CD4-positive, alpha-beta T cell treated with Interleukin-12 subunit alpha and Interleukin-12 subunit beta, for 1 hour (primary cell): ENCODE measurements around the gene MACROH2A2.
"Not testable (repeated sequence)": the region's sequence is repeated elsewhere in the genome, so short reads cannot be mapped to it uniquely, and the experiment has no call there.

ENCODE experiments used
- DNase-seq: peaks from one replicate; pipeline ENCODE4 v3.0.0-alpha.2; 2020

The MACROH2A2 gene

GRCh38 chr10:70132098-70133029 lies 79.7 kb downstream of the MACROH2A2 start, which contains the start of gene AIFM2:
Gene AIFM2, minus strand, starts transcription at chr10:70132825. Its CDS starts 8,741 bp downstream, at chr10:70124084.
- peak; percentile 20 for DNase-seq

GRCh38 chr10:70135046-70135445 lies 82.4 kb downstream of the MACROH2A2 start:
- DNase-seq: no peak

GRCh38 chr10:70135684-70136083 lies 83.0 kb downstream of the MACROH2A2 start:
- DNase-seq: no peak

GRCh38 chr10:70137135-70137534 lies 84.5 kb downstream of the MACROH2A2 start:
- DNase-seq: no peak

DNA sequence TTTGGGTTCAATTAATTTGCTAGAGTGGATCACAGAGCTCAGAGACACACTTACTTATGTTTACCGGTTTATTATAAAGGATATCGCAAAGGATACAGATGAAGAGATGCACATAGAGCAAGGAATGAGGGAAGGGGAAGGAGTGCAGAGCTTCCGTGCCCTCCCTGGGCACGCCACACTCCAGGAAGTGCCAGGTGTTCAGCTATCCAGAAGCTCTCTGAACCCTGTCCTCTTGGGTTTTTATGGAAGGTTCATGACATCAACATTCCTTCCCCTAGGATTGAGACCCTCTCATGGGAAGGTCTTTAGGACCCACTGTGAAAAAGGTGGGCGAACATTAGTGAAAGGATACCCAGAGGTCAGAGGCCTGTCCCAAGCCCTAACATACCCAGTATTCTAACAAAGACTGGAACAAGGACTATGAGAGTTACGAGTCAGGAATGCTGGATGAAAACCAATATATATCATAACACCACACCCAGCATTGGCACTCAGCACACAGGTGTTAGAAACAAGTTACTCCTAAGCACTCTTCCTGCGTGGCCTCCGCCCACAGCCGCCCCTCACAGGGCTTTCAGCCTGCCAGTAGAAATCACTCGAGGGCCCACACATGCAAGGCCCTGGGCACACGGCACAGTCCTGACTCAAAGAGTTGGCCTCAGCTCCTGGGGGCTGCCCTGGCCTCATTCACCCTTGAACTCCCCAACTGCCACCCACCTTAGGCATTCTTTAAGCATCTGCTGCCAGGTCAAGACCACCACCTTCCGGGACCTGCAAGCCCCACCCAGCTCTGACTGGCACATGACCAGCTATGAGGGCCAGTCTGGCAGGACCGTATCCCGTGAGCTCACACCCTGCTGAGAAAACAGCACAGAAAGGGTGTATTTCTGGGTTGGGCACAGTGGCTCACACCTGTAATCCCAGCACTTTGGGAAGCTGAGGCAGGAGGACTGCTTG lies 85.6 kb downstream of the MACROH2A2 start:
- no peak for DNase-seq

GRCh38 chr10:70139151-70139996 lies 86.7 kb downstream of the MACROH2A2 start:
- DNase-seq: no peak

GRCh38 chr10:70139997-70140250 lies 87.3 kb downstream of the MACROH2A2 start:
- DNase-seq: no peak

- no peak for DNase-seq
These were observed 87.7 kb downstream of the MACROH2A2 start for GRCh38 chr10:70140297-70140696.

GRCh38 chr10:70142555-70142954 lies 89.9 kb downstream of the MACROH2A2 start:
- DNase-seq: no peak

GRCh38 chr10:70144372-70145110 lies 91.9 kb downstream of the MACROH2A2 start:
- DNase-seq: no peak

GRCh38 chr10:70145166-70145665 lies 92.6 kb downstream of the MACROH2A2 start:
- DNase-seq: no peak

DNA sequence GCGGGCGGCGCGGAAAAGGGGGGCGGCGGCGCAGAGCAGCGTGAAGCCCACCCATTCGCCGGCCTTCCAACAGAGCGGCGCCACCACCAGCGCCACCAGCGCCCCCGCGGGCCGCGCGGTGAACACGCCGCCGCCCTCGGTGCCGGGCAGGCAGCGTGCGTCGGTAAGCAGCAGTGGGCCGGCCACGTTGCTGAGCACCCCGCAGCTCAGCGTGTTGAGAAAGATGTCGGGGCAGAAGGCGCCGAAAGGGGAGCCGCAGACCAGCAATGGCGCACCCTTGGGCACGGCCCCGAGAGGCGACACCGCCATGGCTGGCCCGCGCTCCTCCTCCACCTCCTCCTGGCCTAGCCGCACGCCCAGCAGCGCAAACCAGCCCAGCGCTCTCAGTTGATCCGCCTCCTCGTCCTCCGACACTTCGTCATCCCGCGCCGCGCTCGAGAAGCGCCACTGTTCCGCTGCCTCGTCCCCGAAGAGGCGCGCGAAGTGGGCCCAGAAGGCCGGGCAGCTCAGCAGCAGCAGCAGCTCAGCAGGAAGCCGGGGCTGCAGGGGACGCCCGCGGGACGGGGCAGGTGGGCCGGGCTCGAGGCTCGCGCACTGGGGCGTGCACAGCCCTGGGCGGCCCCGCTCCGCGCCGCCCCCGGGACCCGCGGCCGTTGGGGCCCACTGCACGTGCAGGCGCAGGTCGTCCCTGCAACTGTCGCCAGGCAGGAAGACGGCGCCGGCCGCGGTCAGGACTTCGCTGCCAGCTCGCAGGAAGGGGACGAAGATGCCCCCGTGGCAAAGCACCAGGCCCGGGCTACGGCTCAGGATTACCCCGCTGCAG lies 93.2 kb downstream of the MACROH2A2 start:
- peak; percentile 73 for DNase-seq

GRCh38 chr10:70146489-70147258 lies 94.0 kb downstream of the MACROH2A2 start, which contains the start of gene TYSND1:
Gene TYSND1, minus strand, starts transcription at chr10:70146700. Its CDS starts 114 bp downstream, at chr10:70146586.
- peak; percentile 94 for DNase-seq

- DNase-seq: no peak
These were observed 94.6 kb downstream of the MACROH2A2 start for GRCh38 chr10:70147259-70147625.

- DNase-seq: no peak
These were observed 95.9 kb downstream of the MACROH2A2 start for GRCh38 chr10:70148516-70148915.

DNA sequence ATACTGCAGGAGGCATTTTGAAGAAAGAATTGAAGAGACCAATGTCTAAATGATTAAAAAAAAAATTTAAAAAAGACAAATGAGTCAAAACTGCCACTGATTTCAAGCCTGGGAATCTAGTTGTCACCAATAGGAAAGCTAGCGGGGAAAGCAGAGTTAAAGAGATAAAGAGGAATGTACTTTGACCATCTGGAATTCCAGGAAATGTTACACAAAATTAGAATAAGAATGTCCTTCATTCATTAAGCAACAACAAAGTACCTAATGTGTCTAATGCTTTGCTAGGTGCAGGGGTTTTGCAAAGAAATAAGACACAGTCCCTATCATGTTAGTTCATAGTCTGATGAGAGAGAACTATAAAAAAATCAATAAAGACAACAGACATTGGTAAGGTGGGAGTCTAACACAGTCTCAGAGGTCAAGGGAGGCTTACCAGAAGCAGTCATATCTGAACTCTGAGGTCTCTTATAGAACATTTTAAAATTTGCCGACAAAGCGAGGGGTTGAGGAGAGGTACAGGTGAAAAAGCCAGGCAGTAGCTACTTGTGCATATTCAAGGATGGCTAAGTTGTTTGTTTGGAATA lies 102.7 kb downstream of the MACROH2A2 start:
- DNase-seq: no peak

DNA sequence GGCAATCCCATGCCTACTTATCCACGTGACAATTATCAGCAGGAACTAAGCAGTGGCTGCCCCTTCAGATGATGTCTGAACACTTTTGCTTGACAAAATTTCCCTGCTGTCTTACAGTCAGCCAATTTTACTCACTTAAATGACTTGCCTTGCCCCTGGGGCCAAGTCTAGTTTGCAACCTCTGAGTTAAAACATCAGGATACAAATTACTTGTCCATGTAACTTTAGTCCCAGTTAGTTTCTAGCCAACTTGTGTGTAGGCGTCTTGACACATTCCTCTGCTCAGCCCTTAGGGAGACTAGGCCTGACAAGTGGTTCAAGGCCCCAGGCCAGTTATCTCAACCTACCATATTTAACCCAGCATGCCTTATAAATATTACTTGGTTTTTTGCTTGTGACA lies 105.5 kb downstream of the MACROH2A2 start:
- DNase-seq: no peak

GRCh38 chr10:70159366-70159765 lies 106.7 kb downstream of the MACROH2A2 start:
- not testable (repeated sequence) for DNase-seq

DNA sequence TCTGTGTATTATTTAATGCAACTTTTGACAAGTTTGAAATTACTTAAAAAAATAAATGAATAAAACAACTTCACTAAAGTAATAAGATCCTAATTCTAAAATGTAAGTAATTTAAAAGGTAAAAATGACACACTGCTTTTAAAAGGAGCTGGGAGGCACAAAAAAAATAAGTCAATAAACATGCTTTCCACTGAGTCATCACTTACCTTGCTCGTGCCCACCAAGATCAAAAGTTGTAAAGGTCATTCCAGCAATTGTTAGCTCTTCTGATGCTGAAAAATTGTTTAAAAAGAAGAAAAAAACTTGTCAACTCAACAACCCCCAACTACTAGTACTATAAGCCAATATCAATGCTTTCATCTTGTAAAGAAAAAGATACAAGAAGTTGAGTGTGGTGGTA lies 108.2 kb downstream of the MACROH2A2 start:
- no peak for DNase-seq
